Activated naive CD4-positive, alpha-beta T cell treated with anti-CD3 and anti-CD28 coated beads for 36 hours (primary cell): Measurements from ENCODE around the gene CRIP2. TPM values are rescaled to one million over a fixed set of nuclear protein-coding genes. Genes with fewer than 3 reads are reported as not detected.

Experiments used
- CTCF ChIA-PET: fragments of 350-600 bp; sonication (Branson Sonifier 250); formaldehyde crosslinking; loops from one replicate; lab custom pipeline; 2021; ENCODE audit warnings: antibody characterized with exemption; lab: Charles Lee
- DNase-seq: peaks from one replicate; pipeline ENCODE4 v3.0.0-alpha.2; 2020
- H3K27ac Mint-ChIP-seq: one replicate; pipeline ENCODE4 v1.8.0; 2021; ENCODE audit warnings: mild to moderate bottlenecking, mixed read lengths
- H3K27me3 Mint-ChIP-seq: one replicate; pipeline ENCODE4 v1.8.0; 2021; ENCODE audit warnings: low read depth, mixed read lengths
- H3K36me3 Mint-ChIP-seq: one replicate; pipeline ENCODE4 v1.8.0; 2021; ENCODE audit warnings: low read depth, mixed read lengths
- H3K4me1 Mint-ChIP-seq: one replicate; pipeline ENCODE4 v1.8.0; 2021; ENCODE audit warnings: low read depth, mixed read lengths
- H3K4me3 Mint-ChIP-seq: one replicate; pipeline ENCODE4 v1.8.0; 2021; ENCODE audit warnings: mild to moderate bottlenecking, moderate library complexity, mixed read lengths
- H3K9me3 Mint-ChIP-seq: one replicate; pipeline ENCODE4 v1.8.0; 2021; ENCODE audit warnings: mixed read lengths
- intact Hi-C: fragments of 100-400 bp; cut with micrococcal nuclease; formaldehyde crosslinking; loops from one replicate; pipeline ENCODE4 v1.15.1; 2023
- total RNA-seq, 2 experiments: library from RNA; stranded (reverse); gene quantifications; one replicate each; pipeline ENCODE4 v1.2.3, GENCODE V29; 2021

Gene CRIP2
- total RNA-seq, 2 experiments from 2014 or later: not detected

GRCh38 chr14:105467942-105468471 lies 6.6 kb upstream of the CRIP2 start:
- Mint-ChIP-seq H3K4me3 (no peak overlapping the region), H3K9me3 (no peaks in the 10 kb centered on the region), H3K4me1 (no peaks in the 10 kb centered on the region), H3K27me3 (no peaks in the 10 kb centered on the region), H3K36me3 (peaks cover 4% of the 10 kb centered on the region), H3K27ac (no peak overlapping the region)
- CTCF ChIA-PET: interaction anchor here (0.6 to 1.5 kb wide), 3 partner anchors 18 to 98 kb away, joined by 3 to 6 read pairs (median 3); no protein-coding TSS in a partner anchor
- intact Hi-C loops: no loop called here
- DNase-seq: no peak

GRCh38 chr14:105468621-105469241 lies 5.9 kb upstream of the CRIP2 start:
- Mint-ChIP-seq H3K27me3 (no peaks in the 10 kb centered on the region), H3K27ac (no peak overlapping the region), H3K4me1 (no peaks in the 10 kb centered on the region), H3K36me3 (peaks cover 2% of the 10 kb centered on the region), H3K4me3 (no peak overlapping the region), H3K9me3 (no peaks in the 10 kb centered on the region)
- DNase-seq: no peak
- CTCF ChIA-PET: interaction anchor here (0.6 to 1.5 kb wide), 3 partner anchors 17 to 99 kb away, joined by 3 to 6 read pairs (median 3); no protein-coding TSS in a partner anchor
- intact Hi-C loops: no loop called here

GRCh38 chr14:105469456-105470349 lies 4.9 kb upstream of the CRIP2 start:
- no peak for DNase-seq
- Mint-ChIP-seq H3K9me3 (no peaks in the 10 kb centered on the region), H3K36me3 (no peaks in the 10 kb centered on the region), H3K27me3 (no peaks in the 10 kb centered on the region), H3K27ac (no peak overlapping the region), H3K4me1 (no peaks in the 10 kb centered on the region), H3K4me3 (no peak overlapping the region)
- intact Hi-C loops: no loop called here
- CTCF ChIA-PET: interaction anchor here (1.4 to 1.5 kb wide), 2 partner anchors 11 to 20 kb away, joined by 5 to 6 read pairs; no protein-coding TSS in a partner anchor

GRCh38 chr14:105470350-105471296 lies 4.0 kb upstream of the CRIP2 start:
- Mint-ChIP-seq H3K9me3 (no peaks in the 10 kb centered on the region), H3K4me3 (no peak overlapping the region), H3K27ac (no peak overlapping the region), H3K4me1 (peaks cover 3% of the 10 kb centered on the region), H3K27me3 (no peaks in the 10 kb centered on the region), H3K36me3 (no peaks in the 10 kb centered on the region)
- intact Hi-C loops: no loop called here
- DNase-seq: no peak
- CTCF ChIA-PET: interaction anchor here (1.3 to 1.4 kb wide), 2 partner anchors 11 kb away, joined by 5 to 7 read pairs; no protein-coding TSS in a partner anchor

- no peak overlapping the region for H3K4me3 Mint-ChIP-seq
These were observed 3.3 kb upstream of the CRIP2 start for GRCh38 chr14:105471297-105471821.

GRCh38 chr14:105471823-105472485 lies 2.7 kb upstream of the CRIP2 start:
- H3K4me1 Mint-ChIP-seq: peaks cover 8% of the 10 kb centered on the region
- no peak overlapping the region for H3K4me3 Mint-ChIP-seq
- intact Hi-C loops: no loop called here
- H3K9me3 Mint-ChIP-seq: no peaks in the 10 kb centered on the region
- no peak overlapping the region for H3K27ac Mint-ChIP-seq
- peaks cover 9% of the 10 kb centered on the region for H3K27me3 Mint-ChIP-seq
- H3K36me3 Mint-ChIP-seq: no peaks in the 10 kb centered on the region
- no peak for DNase-seq
- CTCF ChIA-PET: interaction anchor here (1.2 to 1.3 kb wide), 2 partner anchors 10 to 17 kb away, joined by 4 to 7 read pairs; no protein-coding TSS in a partner anchor

More at GRCh38 chr14:105471297-105471821, 3.3 kb upstream of the CRIP2 start:
- CTCF ChIA-PET: interaction anchor here (1.2 to 1.3 kb wide), 2 partner anchors 10 to 18 kb away, joined by 4 to 7 read pairs; no protein-coding TSS in a partner anchor
- no peak for DNase-seq
- H3K27me3 Mint-ChIP-seq: peaks cover 4% of the 10 kb centered on the region
- intact Hi-C loops: no loop called here
- peaks cover 6% of the 10 kb centered on the region for H3K4me1 Mint-ChIP-seq
- no peak overlapping the region for H3K27ac Mint-ChIP-seq
- H3K36me3 Mint-ChIP-seq: no peaks in the 10 kb centered on the region
- no peaks in the 10 kb centered on the region for H3K9me3 Mint-ChIP-seq

- Mint-ChIP-seq H3K27me3 (peaks cover 14% of the 10 kb centered on the region), H3K4me1 (peaks cover 14% of the 10 kb centered on the region), H3K4me3 (no peak overlapping the region), H3K27ac (no peak overlapping the region), H3K36me3 (peaks cover 2% of the 10 kb centered on the region), H3K9me3 (no peaks in the 10 kb centered on the region)
- CTCF ChIA-PET: interaction anchor here (1.2 to 1.3 kb wide), 2 partner anchors 9 to 17 kb away, joined by 4 to 7 read pairs; no protein-coding TSS in a partner anchor
- DNase-seq: no peak
- intact Hi-C loops: no loop called here
These were observed 2.1 kb upstream of the CRIP2 start for GRCh38 chr14:105472486-105472991.

- Mint-ChIP-seq H3K36me3 (peaks cover 2% of the 10 kb centered on the region), H3K4me3 (no peak overlapping the region), H3K4me1 (peaks cover 14% of the 10 kb centered on the region), H3K27ac (no peak overlapping the region), H3K9me3 (no peaks in the 10 kb centered on the region), H3K27me3 (peaks cover 14% of the 10 kb centered on the region)
- intact Hi-C loops: no loop called here
- DNase-seq: no peak
- CTCF ChIA-PET: interaction anchor here (0.9 to 1.0 kb wide), 2 partner anchors 17 to 102 kb away, joined by 3 to 4 read pairs; no protein-coding TSS in a partner anchor
These were observed 1.5 kb upstream of the CRIP2 start for GRCh38 chr14:105473033-105473676.

- CTCF ChIA-PET: interaction anchor here (0.9 to 1.0 kb wide), 2 partner anchors 16 to 103 kb away, joined by 3 to 4 read pairs; no protein-coding TSS in a partner anchor
- peak; percentile 63 for DNase-seq
- H3K4me3 Mint-ChIP-seq: peak overlapping the region; percentile 27
- intact Hi-C loops: no loop called here
- H3K4me1 Mint-ChIP-seq: peaks cover 14% of the 10 kb centered on the region
- H3K36me3 Mint-ChIP-seq: peaks cover 2% of the 10 kb centered on the region
- H3K27me3 Mint-ChIP-seq: peaks cover 14% of the 10 kb centered on the region
- H3K27ac Mint-ChIP-seq: no peak overlapping the region
- no peaks in the 10 kb centered on the region for H3K9me3 Mint-ChIP-seq
These were observed 741 bp upstream of the CRIP2 start for GRCh38 chr14:105473677-105474482.
